HepG2 (cell line): ENCODE data around the gene ACOXL. TPM values are rescaled to one million over a fixed set of nuclear protein-coding genes. Genes with fewer than 3 reads are reported as not detected.
A peak's percentile ranks its signal among the peaks of the same experiment; 100 is the strongest.

Experiments
- ATAC-seq: fragments of 200-7000 bp; cut with Tn5 transposase; 3 replicates; pipeline ENCODE4 v1.9.1; 2020; ENCODE audit warnings: mild to moderate bottlenecking, moderate library complexity
- BruUV-seq: library from RNA; stranded (reverse); fragments of 400-500 nt; replicated peaks from 2 replicates; lab custom pipeline; 2021; lab: Mats Ljungman, UMichigan
- CTCF ChIA-PET: fragments of 300-600 bp; formaldehyde crosslinking; extraction: SDS; loops from one replicate; lab custom pipeline; 2021; ENCODE audit warnings: low total read pairs, inconsistent platforms, low intra/inter-chr PET ratio; lab: Yijun Ruan, JAX
- POLR2A ChIA-PET: fragments of 350-600 bp; sonication (Branson Sonifier 250); formaldehyde crosslinking; loops from one replicate; lab custom pipeline; 2020; ENCODE audit warnings: antibody characterized with exemption, inconsistent platforms; lab: Yijun Ruan, JAX
- DNase-seq: peaks from one replicate; pipeline ENCODE4 v3.0.0-alpha.2; 2015; ENCODE audit warnings: low spot score
- FAIRE-seq: peaks from 3 replicates; lab custom pipeline; 2011; peaks lifted over from hg19 to GRCh38; lab: Jason Lieb, UNC
- H2AFZ ChIP-seq: one replicate; pipeline ENCODE4 v1.6.1; 2011; ENCODE audit warnings: low read length, inconsistent platforms
- H3K27ac ChIP-seq: fragments of 300-600 bp; 3 replicates; pipeline ENCODE4 v1.8.0; 2011; ENCODE audit warnings: mixed run types, mild to moderate bottlenecking, mixed read lengths, low read length, inconsistent platforms; ENCODE audit not compliant: insufficient read depth; ENCODE audit errors: extremely low read length
- H3K27me3 ChIP-seq, 2 experiments: fragments of 200-600 bp in 1 of 2; 2 replicates in 1 of 2; 3 replicates in 1 of 2; pipeline versions ENCODE4 v1.6.0 to v1.8.0; 2011; ENCODE audit warnings: low read length in 2 of 2, mild to moderate bottlenecking in 2 of 2, moderate library complexity in 2 of 2, inconsistent platforms in 1 of 2; ENCODE audit not compliant: insufficient read depth in 2 of 2, control insufficient read depth in 1 of 2
- H3K36me3 ChIP-seq, 2 experiments: fragments of 200-600 bp in 1 of 2; replicated peaks in 1 of 2; 2 replicates in 1 of 2; 3 replicates in 1 of 2; pipeline versions ENCODE4 v1.5.1 to v1.8.0; 2011; ENCODE audit warnings: low read length in 2 of 2, inconsistent platforms in 1 of 2; ENCODE audit not compliant: insufficient read depth in 2 of 2, control insufficient read depth in 1 of 2
- H3K4me1 ChIP-seq: 2 replicates; pipeline ENCODE4 v1.5.1; 2012; ENCODE audit warnings: low read length, inconsistent platforms; ENCODE audit not compliant: insufficient read depth
- H3K4me2 ChIP-seq: 2 replicates; pipeline ENCODE4 v1.6.0; 2011; ENCODE audit warnings: low read depth, low read length, inconsistent platforms
- H3K4me3 ChIP-seq, 3 experiments: fragments of 200-600 bp in 1 of 3; sonication (generic), shearing (Covaris generic) in 1 of 3; replicated peaks in 1 of 3; 2 replicates each; pipeline ENCODE4 v1.5.1; 2011 to 2016; ENCODE audit warnings: low read length in 3 of 3, inconsistent platforms in 2 of 3, low read depth in 2 of 3, mild to moderate bottlenecking in 2 of 3, control low read depth in 1 of 3, mixed read lengths in 1 of 3; ENCODE audit not compliant: insufficient read depth in 1 of 3
- H3K79me2 ChIP-seq: one replicate; pipeline ENCODE4 v1.6.1; 2011; ENCODE audit warnings: low read length, inconsistent platforms; ENCODE audit not compliant: insufficient read depth
- H3K9ac ChIP-seq: 2 replicates; pipeline ENCODE4 v1.6.0; 2011; ENCODE audit warnings: mild to moderate bottlenecking, low read depth, low read length, inconsistent platforms; ENCODE audit not compliant: insufficient read depth
- H3K9me3 ChIP-seq: 2 replicates; pipeline ENCODE4 v1.5.1; 2012; ENCODE audit warnings: mild to moderate bottlenecking, low read length
- H4K20me1 ChIP-seq: 2 replicates; pipeline ENCODE4 v1.6.0; 2011; ENCODE audit warnings: inconsistent platforms, mild to moderate bottlenecking, low read length, moderate library complexity; ENCODE audit not compliant: insufficient read depth
- BHLHE40 ChIP-seq: IDR thresholded peaks from 2 replicates; pipeline ENCODE4 v1.6.1; 2011; ENCODE audit warnings: low read length, improper control_type of control experiment
- CBX2 ChIP-seq, 2 experiments: fragments of 200-600 bp in 1 of 2; sonication (generic); formaldehyde crosslinking in 1 of 2; IDR thresholded peaks; 2 replicates each; pipeline versions ENCODE4 v1.7.0 to v1.8.1; 2018 to 2022; ENCODE audit warnings: low read depth in 2 of 2, low read length in 1 of 2, mild to moderate bottlenecking in 1 of 2, missing genetic modification reagents in 1 of 2
- HMGA1 ChIP-seq: sonication (generic); formaldehyde crosslinking; conservative IDR thresholded peaks from 2 replicates; pipeline ENCODE4 v1.4.0; 2020; ENCODE audit warnings: missing genetic modification reagents
- KMT2B ChIP-seq: IDR thresholded peaks from 2 replicates; pipeline ENCODE4 v1.6.1; 2016; ENCODE audit warnings: missing genetic modification reagents, missing compliant biosample characterization
- MAFF ChIP-seq: IDR thresholded peaks from 2 replicates; pipeline ENCODE4 v1.6.1; 2011; ENCODE audit warnings: low read depth, low read length, improper control_type of control experiment
- MAFK ChIP-seq, 2 experiments: IDR thresholded peaks in 1 of 2; conservative IDR thresholded peaks in 1 of 2; 2 replicates each; pipeline ENCODE4 v1.6.1; 2011; ENCODE audit warnings: improper control_type of control experiment in 2 of 2, low read length in 2 of 2
- MXD3 ChIP-seq: IDR thresholded peaks from 2 replicates; pipeline ENCODE4 v1.6.1; 2016; ENCODE audit warnings: mild to moderate bottlenecking, missing biosample characterization, missing genetic modification reagents
- NFATC3 ChIP-seq: sonication (generic); formaldehyde crosslinking; IDR thresholded peaks from 2 replicates; pipeline ENCODE4 v1.5.1; 2020; ENCODE audit warnings: mild to moderate bottlenecking, missing genetic modification reagents
- ZBTB25 ChIP-seq: IDR thresholded peaks from 2 replicates; pipeline ENCODE4 v1.6.1; 2018; ENCODE audit warnings: missing genetic modification reagents
- ZNF703 ChIP-seq: sonication (generic); formaldehyde crosslinking; IDR thresholded peaks from 2 replicates; pipeline ENCODE4 v1.5.1; 2020; ENCODE audit warnings: missing genetic modification reagents, mild to moderate bottlenecking, moderate library complexity, borderline replicate concordance
- WGBS: methylation state at CpG from one replicate; pipeline ENCODE4 v1.1.6; 2017; ENCODE audit warnings: low lambda C conversion rate; 5-methylcytosine and 5-hydroxymethylcytosine counted together
- in situ Hi-C: cut with HindIII; loops from 2 replicates; pipeline ENCODE4 v1.10.0; 2017; ENCODE audit warnings: low pct_unique_long_range_greater_than_20kb; ENCODE audit not compliant: extremely low pct_ligation_motif_present
- intact Hi-C: fragments of 100-400 bp; cut with micrococcal nuclease; formaldehyde crosslinking; loops from one replicate; pipeline ENCODE4 v1.10.0; 2022; ENCODE audit not compliant: unreplicated experiment
- polyA plus RNA-seq, 8 experiments: library from polyadenylated mRNA; depleted of rRNA in 3 of 8; stranded (reverse) in 7 of 8; unstranded in 1 of 8; fragments of >200 nt; fragmentation: Illumina TruSeq in 4 of 8; extraction: Trizol in 4 of 8; gene quantifications; 2 replicates each; pipeline versions ENCODE4 v1.2.1 to v1.2.3, GENCODE V29; 2011 to 2016; ENCODE audit warnings: low read depth in 4 of 8, missing spikeins in 1 of 8, mixed read lengths in 1 of 8; ENCODE audit not compliant: insufficient read depth in 1 of 8
- total RNA-seq, 5 experiments: library from RNA; depleted of rRNA; stranded (reverse); fragments of >200 nt; fragmentation: Illumina TruSeq; extraction: Trizol; gene quantifications; 2 replicates each; pipeline ENCODE4 v1.2.3, GENCODE V29; 2016; ENCODE audit warnings: low read depth in 1 of 5
- TF ChIP-seq, protein P1 (sequence below): sonication (generic); formaldehyde crosslinking; IDR thresholded peaks from 2 replicates; pipeline ENCODE4 v1.8.1; 2023; ENCODE audit warnings: missing genetic modification reagents, inconsistent platforms, borderline replicate concordance
- TF ChIP-seq, protein P2 (sequence below): sonication (generic); formaldehyde crosslinking; IDR thresholded peaks from 2 replicates; pipeline ENCODE4 v1.5.1; 2020; ENCODE audit warnings: mild to moderate bottlenecking, missing genetic modification reagents, borderline replicate concordance
- TF ChIP-seq, protein P3 (sequence below): sonication (generic); formaldehyde crosslinking; IDR thresholded peaks from 2 replicates; pipeline ENCODE4 v1.4.0; 2020; ENCODE audit warnings: mild to moderate bottlenecking, missing genetic modification reagents, borderline replicate concordance

Gene ACOXL
- total and polyA plus RNA-seq, 2 of the 13 experiments (the other 11 are each of a cell fraction or from before 2014, with no cell fraction given), result not detected

GRCh38 chr2:110690083-110690965 lies 42.0 kb upstream of the ACOXL start:
- 52% methylated on average over 4 of the region's 4 CpGs for WGBS
- CTCF ChIA-PET, result no interaction called here
- POLR2A ChIA-PET, result no interaction called here
- no peak overlapping the region for H2AFZ ChIP-seq
- H3K9me3 ChIP-seq, result peaks cover 9% of the 10 kb centered on the region; the same call in 1 of the 2 replicates
- TF ChIP-seq HMGA1 (CRISPR knock-in tag) (no peak), MXD3 (CRISPR knock-in tag) (no peak), BHLHE40 (no peak), NFATC3 (CRISPR knock-in tag) (no peak), KMT2B (CRISPR knock-in tag) (no peak), MAFF (peak; percentile 84), ZBTB25 (CRISPR knock-in tag) (no peak), MAFK (conservative IDR thresholded peaks at IDR 0.05 in 1 of 2, IDR thresholded peaks at IDR 0.05 in 1 of 2; ENCODE audit: low read length in 2 of 2) (peak; percentile 92 to 93), ZNF703 (CRISPR knock-in tag) (no peak), CBX2 (IDR thresholded peaks at IDR 0.05; ENCODE audit: low read depth, low read length) (no peak), CBX2 (CRISPR knock-in tag; IDR thresholded peaks at IDR 0.05; ENCODE audit: low read depth) (no peak)
- TF ChIP-seq, protein P1, sequence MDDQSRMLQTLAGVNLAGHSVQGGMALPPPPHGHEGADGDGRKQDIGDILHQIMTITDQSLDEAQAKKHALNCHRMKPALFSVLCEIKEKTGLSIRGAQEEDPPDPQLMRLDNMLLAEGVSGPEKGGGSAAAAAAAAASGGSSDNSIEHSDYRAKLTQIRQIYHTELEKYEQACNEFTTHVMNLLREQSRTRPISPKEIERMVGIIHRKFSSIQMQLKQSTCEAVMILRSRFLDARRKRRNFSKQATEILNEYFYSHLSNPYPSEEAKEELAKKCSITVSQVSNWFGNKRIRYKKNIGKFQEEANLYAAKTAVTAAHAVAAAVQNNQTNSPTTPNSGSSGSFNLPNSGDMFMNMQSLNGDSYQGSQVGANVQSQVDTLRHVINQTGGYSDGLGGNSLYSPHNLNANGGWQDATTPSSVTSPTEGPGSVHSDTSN (CRISPR knock-in tag), result no peak
- TF ChIP-seq, protein P2, sequence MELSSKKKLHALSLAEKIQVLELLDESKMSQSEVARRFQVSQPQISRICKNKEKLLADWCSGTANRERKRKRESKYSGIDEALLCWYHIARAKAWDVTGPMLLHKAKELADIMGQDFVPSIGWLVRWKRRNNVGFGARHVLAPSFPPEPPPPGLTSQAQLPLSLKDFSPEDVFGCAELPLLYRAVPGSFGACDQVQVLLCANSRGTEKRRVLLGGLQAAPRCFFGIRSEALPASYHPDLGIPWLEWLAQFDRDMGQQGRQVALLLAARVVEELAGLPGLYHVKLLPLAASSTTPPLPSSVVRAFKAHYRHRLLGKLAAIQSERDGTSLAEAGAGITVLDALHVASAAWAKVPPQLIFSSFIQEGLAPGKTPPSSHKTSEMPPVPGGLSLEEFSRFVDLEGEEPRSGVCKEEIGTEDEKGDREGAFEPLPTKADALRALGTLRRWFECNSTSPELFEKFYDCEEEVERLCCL (CRISPR knock-in tag), result no peak
- TF ChIP-seq, protein P3, sequence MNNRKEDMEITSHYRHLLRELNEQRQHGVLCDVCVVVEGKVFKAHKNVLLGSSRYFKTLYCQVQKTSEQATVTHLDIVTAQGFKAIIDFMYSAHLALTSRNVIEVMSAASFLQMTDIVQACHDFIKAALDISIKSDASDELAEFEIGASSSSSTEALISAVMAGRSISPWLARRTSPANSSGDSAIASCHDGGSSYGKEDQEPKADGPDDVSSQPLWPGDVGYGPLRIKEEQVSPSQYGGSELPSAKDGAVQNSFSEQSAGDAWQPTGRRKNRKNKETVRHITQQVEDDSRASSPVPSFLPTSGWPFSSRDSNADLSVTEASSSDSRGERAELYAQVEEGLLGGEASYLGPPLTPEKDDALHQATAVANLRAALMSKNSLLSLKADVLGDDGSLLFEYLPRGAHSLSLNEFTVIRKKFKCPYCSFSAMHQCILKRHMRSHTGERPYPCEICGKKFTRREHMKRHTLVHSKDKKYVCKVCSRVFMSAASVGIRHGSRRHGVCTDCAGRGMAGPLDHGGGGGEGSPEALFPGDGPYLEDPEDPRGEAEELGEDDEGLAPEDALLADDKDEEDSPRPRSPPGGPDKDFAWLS (CRISPR knock-in tag), result no peak
- no peaks in the 10 kb centered on the region for H3K36me3 ChIP-seq
- no peak overlapping the region for H3K9ac ChIP-seq
- H3K4me2 ChIP-seq, result no peak overlapping the region
- no TSS peak for BruUV-seq
- no peaks in the 10 kb centered on the region for H3K79me2 ChIP-seq
- H3K4me3 ChIP-seq, result no peak overlapping the region
- peaks cover 2 to 26% of the 10 kb centered on the region in 2 experiments; a peak in 4 of 5 replicates for H3K27me3 ChIP-seq
- in situ Hi-C loops, result no loop called here
- no peaks in the 10 kb centered on the region for H4K20me1 ChIP-seq
- H3K4me1 ChIP-seq, result peaks cover 10% of the 10 kb centered on the region
- FAIRE-seq (no peak), DNase-seq (peak; percentile 20), ATAC-seq (no peak)
- no peak overlapping the region for H3K27ac ChIP-seq
- intact Hi-C loops, result no loop called here
